Naive thymus-derived CD8-positive, alpha-beta T cell (primary cell): ENCODE results near the gene KIRREL3. TPM values are rescaled to one million over a fixed set of nuclear protein-coding genes. Genes with fewer than 3 reads are reported as not detected.

ENCODE experiments used
- ATAC-seq, 2 donors: fragments of 150-1000 bp; cut with Tn5 transposase in 1 of 2; sonication (Bioruptor Pico), chemical (Tn5 transposase) in 1 of 2; 1 replicate in 1 of 2; 2 replicates in 1 of 2; pipeline ENCODE4 v1.10.0; 2021; ENCODE audit warnings: mild to moderate bottlenecking in 2 of 2, moderate library complexity in 2 of 2
- POLR2A ChIA-PET: fragments of 350-600 bp; sonication (Branson Sonifier 250); formaldehyde crosslinking; loops from one replicate; lab custom pipeline; 2021; ENCODE audit warnings: antibody characterized with exemption; lab: Charles Lee
- DNase-seq, 10 donors: peaks; one replicate each; pipeline versions ENCODE4 v3.0.0 to v3.0.0-alpha.2; 2020 to 2022
- H3K27ac Mint-ChIP-seq, 10 donors: one replicate each; pipeline ENCODE4 v1.8.0; 2020 to 2022; ENCODE audit warnings: mild to moderate bottlenecking in 10 of 10, mixed read lengths in 10 of 10, moderate library complexity in 4 of 10, inconsistent platforms in 1 of 10
- H3K27me3 Mint-ChIP-seq, 5 donors: one replicate each; pipeline ENCODE4 v1.8.0; 2021 to 2022; ENCODE audit warnings: mixed read lengths in 5 of 5
- H3K36me3 Mint-ChIP-seq, 3 donors: one replicate each; pipeline ENCODE4 v1.8.0; 2020 to 2022; ENCODE audit warnings: mixed read lengths in 3 of 3, mild to moderate bottlenecking in 2 of 3, inconsistent platforms in 1 of 3
- H3K4me1 Mint-ChIP-seq, 4 donors: one replicate each; pipeline ENCODE4 v1.8.0; 2021 to 2022; ENCODE audit warnings: mixed read lengths in 4 of 4
- H3K4me3 Mint-ChIP-seq, 10 donors: one replicate each; pipeline ENCODE4 v1.8.0; 2020 to 2022; ENCODE audit warnings: mild to moderate bottlenecking in 10 of 10, mixed read lengths in 10 of 10, moderate library complexity in 6 of 10, inconsistent platforms in 1 of 10
- H3K9me3 Mint-ChIP-seq, 9 donors: one replicate each; pipeline ENCODE4 v1.8.0; 2020 to 2022; ENCODE audit warnings: mixed read lengths in 9 of 9, mild to moderate bottlenecking in 3 of 9, inconsistent platforms in 1 of 9, moderate library complexity in 1 of 9
- polyA plus RNA-seq, 3 donors: library from polyadenylated mRNA; unstranded; fragments of 300-500 nt; fragmentation: Illumina TruSeq; gene quantifications; one replicate each; pipeline ENCODE4 v1.2.3, GENCODE V29; 2021
- total RNA-seq, 8 experiments: library from RNA in 2 of 8; stranded (reverse) in 2 of 8; gene quantifications; one replicate each; pipeline ENCODE4 v1.2.3 and lab custom pipeline; 2021 to 2026

The KIRREL3 gene
- total and polyA plus RNA-seq, 5 experiments from 2014 or later: not detected

GRCh38 chr11:126722956-126723664, 277.5 kb downstream of the KIRREL3 start:
- Mint-ChIP-seq H3K36me3 (no peaks in the 10 kb centered on the region), H3K4me3 (no peak overlapping the region), H3K4me1 (no peaks in the 10 kb centered on the region), H3K9me3 (peaks cover 0 to 3% (median 0%) of the 10 kb centered on the region in 9 donors), H3K27ac (no peak overlapping the region), H3K27me3 (peaks cover 3 to 30% (median 9%) of the 10 kb centered on the region in 5 donors)
- DNase-seq (no peak), ATAC-seq (no peak)
- POLR2A ChIA-PET: no interaction called here

GRCh38 chr11:126722006-126722736, 278.4 kb downstream of the KIRREL3 start:
- DNase-seq: no peak
- no peak overlapping the region for H3K27ac Mint-ChIP-seq
- H3K4me3 Mint-ChIP-seq: no peak overlapping the region
- ATAC-seq: no peak
- H3K4me1 Mint-ChIP-seq: no peaks in the 10 kb centered on the region
- H3K9me3 Mint-ChIP-seq: peaks cover 0 to 4% (median 0%) of the 10 kb centered on the region in 9 donors
- POLR2A ChIA-PET: no interaction called here
- no peaks in the 10 kb centered on the region for H3K36me3 Mint-ChIP-seq
- peaks cover 3 to 34% (median 9%) of the 10 kb centered on the region in 5 donors for H3K27me3 Mint-ChIP-seq

GRCh38 chr11:126720539-126721235, 279.9 kb downstream of the KIRREL3 start:
- no peaks in the 10 kb centered on the region for H3K36me3 Mint-ChIP-seq
- H3K9me3 Mint-ChIP-seq: peaks cover 0 to 4% (median 0%) of the 10 kb centered on the region in 9 donors
- H3K27ac Mint-ChIP-seq: no peak overlapping the region
- POLR2A ChIA-PET: no interaction called here
- no peak overlapping the region for H3K4me3 Mint-ChIP-seq
- no peaks in the 10 kb centered on the region for H3K4me1 Mint-ChIP-seq
- DNase-seq (no peak), ATAC-seq (no peak)
- H3K27me3 Mint-ChIP-seq: peaks cover 3 to 31% (median 9%) of the 10 kb centered on the region in 5 donors

- H3K36me3 Mint-ChIP-seq: no peaks in the 10 kb centered on the region
- no peaks in the 10 kb centered on the region for H3K4me1 Mint-ChIP-seq
- H3K27ac Mint-ChIP-seq: no peak overlapping the region
- ATAC-seq: no peak
- POLR2A ChIA-PET: no interaction called here
- no peak for DNase-seq
- no peak overlapping the region for H3K4me3 Mint-ChIP-seq
- H3K27me3 Mint-ChIP-seq: peaks cover 5 to 31% (median 9%) of the 10 kb centered on the region in 5 donors
- peaks cover 0 to 4% (median 0%) of the 10 kb centered on the region in 9 donors for H3K9me3 Mint-ChIP-seq
These were observed 280.8 kb downstream of the KIRREL3 start for GRCh38 chr11:126719740-126720139.

GRCh38 chr11:126718276-126718675, 282.3 kb downstream of the KIRREL3 start:
- ATAC-seq: no peak
- peak overlapping the region in 1 of 10 donors; percentile 84 for H3K27ac Mint-ChIP-seq
- no peak for DNase-seq
- H3K36me3 Mint-ChIP-seq: no peaks in the 10 kb centered on the region
- H3K4me1 Mint-ChIP-seq: no peaks in the 10 kb centered on the region
- POLR2A ChIA-PET: no interaction called here
- H3K27me3 Mint-ChIP-seq: peaks cover 8 to 40% (median 14%) of the 10 kb centered on the region in 5 donors
- peaks cover 0 to 4% (median 0%) of the 10 kb centered on the region in 9 donors for H3K9me3 Mint-ChIP-seq
- H3K4me3 Mint-ChIP-seq: no peak overlapping the region

GRCh38 chr11:126716456-126717083, 284.0 kb downstream of the KIRREL3 start:
- no peak overlapping the region for H3K27ac Mint-ChIP-seq
- H3K36me3 Mint-ChIP-seq: no peaks in the 10 kb centered on the region
- peaks cover 0 to 4% (median 0%) of the 10 kb centered on the region in 9 donors for H3K9me3 Mint-ChIP-seq
- ATAC-seq (no peak), DNase-seq (no peak)
- no peaks in the 10 kb centered on the region for H3K4me1 Mint-ChIP-seq
- peaks cover 11 to 45% (median 20%) of the 10 kb centered on the region in 5 donors for H3K27me3 Mint-ChIP-seq
- no peak overlapping the region for H3K4me3 Mint-ChIP-seq
- POLR2A ChIA-PET: no interaction called here

- H3K27ac Mint-ChIP-seq: no peak overlapping the region
- H3K9me3 Mint-ChIP-seq: peaks cover 0 to 4% (median 0%) of the 10 kb centered on the region in 9 donors
- DNase-seq (no peak), ATAC-seq (no peak)
- H3K4me1 Mint-ChIP-seq: no peaks in the 10 kb centered on the region
- no peak overlapping the region for H3K4me3 Mint-ChIP-seq
- peaks cover 12 to 40% (median 34%) of the 10 kb centered on the region in 5 donors for H3K27me3 Mint-ChIP-seq
- POLR2A ChIA-PET: no interaction called here
- H3K36me3 Mint-ChIP-seq: peaks cover 0 to 2% (median 0%) of the 10 kb centered on the region in 3 donors
These were observed 286.8 kb downstream of the KIRREL3 start for GRCh38 chr11:126713806-126714205.

- Mint-ChIP-seq H3K4me1 (no peaks in the 10 kb centered on the region), H3K9me3 (peaks cover 0 to 9% (median 0%) of the 10 kb centered on the region in 9 donors), H3K36me3 (peaks cover 0 to 5% (median 0%) of the 10 kb centered on the region in 3 donors), H3K4me3 (no peak overlapping the region), H3K27ac (no peak overlapping the region), H3K27me3 (peaks cover 14 to 46% (median 37%) of the 10 kb centered on the region in 5 donors)
- DNase-seq: no peak
- POLR2A ChIA-PET: no interaction called here
- ATAC-seq: no peak
These were observed 288.5 kb downstream of the KIRREL3 start for GRCh38 chr11:126711977-126712625.

- peaks cover 0 to 9% (median 0%) of the 10 kb centered on the region in 9 donors for H3K9me3 Mint-ChIP-seq
- POLR2A ChIA-PET: no interaction called here
- no peak overlapping the region for H3K4me3 Mint-ChIP-seq
- H3K27me3 Mint-ChIP-seq: peaks cover 14 to 46% (median 37%) of the 10 kb centered on the region in 5 donors
- H3K27ac Mint-ChIP-seq: no peak overlapping the region
- peaks cover 0 to 5% (median 0%) of the 10 kb centered on the region in 3 donors for H3K36me3 Mint-ChIP-seq
- no peaks in the 10 kb centered on the region for H3K4me1 Mint-ChIP-seq
- DNase-seq (no peak), ATAC-seq (no peak)
These were observed 289.7 kb downstream of the KIRREL3 start for GRCh38 chr11:126710804-126711399.

GRCh38 chr11:126707498-126707897, 293.1 kb downstream of the KIRREL3 start:
- peaks cover 0 to 5% (median 0%) of the 10 kb centered on the region in 3 donors for H3K36me3 Mint-ChIP-seq
- no peak for DNase-seq
- H3K4me1 Mint-ChIP-seq: no peaks in the 10 kb centered on the region
- peaks cover 12 to 30% (median 22%) of the 10 kb centered on the region in 5 donors for H3K27me3 Mint-ChIP-seq
- POLR2A ChIA-PET: no interaction called here
- peaks cover 0 to 9% (median 0%) of the 10 kb centered on the region in 9 donors for H3K9me3 Mint-ChIP-seq
- no peak for ATAC-seq
- no peak overlapping the region for H3K4me3 Mint-ChIP-seq
- no peak overlapping the region for H3K27ac Mint-ChIP-seq

GRCh38 chr11:126704096-126704495, 296.5 kb downstream of the KIRREL3 start:
- peak overlapping the region in 1 of 10 donors; percentile 20 for H3K27ac Mint-ChIP-seq
- H3K4me1 Mint-ChIP-seq: no peaks in the 10 kb centered on the region
- peaks cover 0 to 5% (median 0%) of the 10 kb centered on the region in 3 donors for H3K36me3 Mint-ChIP-seq
- no peak overlapping the region for H3K4me3 Mint-ChIP-seq
- DNase-seq (no peak), ATAC-seq (no peak)
- H3K9me3 Mint-ChIP-seq: peaks cover 0 to 8% (median 0%) of the 10 kb centered on the region in 9 donors
- POLR2A ChIA-PET: no interaction called here
- H3K27me3 Mint-ChIP-seq: peaks cover 4 to 15% (median 8%) of the 10 kb centered on the region in 5 donors
